ENCODE results near the gene CALM1. TPM values are rescaled to one million over a fixed set of nuclear protein-coding genes. Genes with fewer than 3 reads are reported as not detected.

Gene CALM1
- total and polyA plus RNA-seq, 10 of the 15 experiments (the other 5 are each of a cell fraction or from before 2014, with no cell fraction given): 110 to 729 (median 261) TPM

DNA sequence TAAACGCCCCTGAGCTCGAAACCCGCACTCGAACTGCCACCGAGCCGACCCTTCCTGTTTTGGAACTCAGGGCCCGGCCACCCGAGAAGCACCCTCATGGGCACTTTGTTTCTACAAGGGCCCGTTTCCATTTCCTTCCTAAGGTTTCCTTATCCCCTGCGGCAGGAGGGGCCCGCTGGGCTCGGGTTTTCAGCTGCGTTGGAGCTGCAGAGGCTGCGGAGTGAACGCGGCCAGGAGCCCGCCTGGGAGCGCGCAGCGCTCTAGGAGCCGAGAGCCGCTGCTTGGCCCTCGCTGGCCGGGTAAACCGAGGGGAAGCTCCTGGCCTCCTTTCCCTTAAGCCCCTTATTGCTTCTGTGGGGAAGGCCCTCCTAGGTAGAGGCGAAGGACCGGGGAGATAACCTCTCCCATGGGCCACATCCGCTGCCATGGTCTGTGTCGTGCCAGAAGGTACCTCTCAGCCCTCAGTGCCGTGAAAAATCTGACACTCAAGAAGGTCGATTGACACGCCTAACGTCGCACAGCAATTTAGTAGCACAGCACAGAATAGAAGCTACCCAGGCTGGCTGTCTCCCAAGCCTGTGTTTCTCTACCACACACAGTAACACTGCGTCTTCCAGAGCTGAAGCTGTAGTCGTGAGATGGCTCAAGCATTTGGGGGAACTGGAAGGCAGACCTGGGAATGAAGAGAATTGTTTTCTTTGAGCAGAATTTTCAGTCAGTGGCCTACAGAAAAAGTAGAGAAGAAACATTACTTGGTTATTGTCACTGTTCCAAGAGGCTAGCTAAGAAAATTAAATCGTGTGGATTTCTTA is 12.9 kb upstream of the CALM1 start:
- Histone ChIP-seq H3K4me2 (ENCODE audit: control insufficient read depth, insufficient read depth) (peak overlapping the region; percentile 90), H3K4me1 (ENCODE audit: control insufficient read depth, insufficient read depth, low read length) (peaks cover 7% of the 10 kb centered on the region), H3K4me3 (peak overlapping the region; percentile 68), H3K27ac (ENCODE audit: control insufficient read depth, insufficient read depth) (peak overlapping the region; percentile 98), H3K27me3 (replicated peaks in 1 of 2; ENCODE audit: control insufficient read depth in 2 of 2, insufficient read depth in 2 of 2, low read length in 1 of 2) (no peaks in the 10 kb centered on the region), H2AFZ (ENCODE audit: control insufficient read depth, low read depth, low read length) (peak overlapping the region; percentile 82), H3K9me3 (replicated peaks; ENCODE audit: control insufficient read depth, insufficient read depth, low read length) (no peaks in the 10 kb centered on the region), H3K79me2 (ENCODE audit: control insufficient read depth, insufficient read depth, low read length) (no peaks in the 10 kb centered on the region; the same call in none of the 2 replicates), H4K20me1 (ENCODE audit: control insufficient read depth, insufficient read depth) (no peaks in the 10 kb centered on the region), H3K9ac (ENCODE audit: control insufficient read depth, insufficient read depth, low read length) (peak overlapping the region; percentile 100), H3K36me3 (ENCODE audit: control insufficient read depth in 2 of 2, insufficient read depth in 2 of 2, low read length in 1 of 2) (no peaks in the 10 kb centered on the region)
- SMC1A ChIA-PET (ENCODE audit: uncharacterized antibody, unreplicated experiment): interaction anchor here (0.7 to 2.1 kb wide), 4 partner anchors 12 to 80 kb away, joined by 3 to 9 read pairs (median 6); no protein-coding TSS in a partner anchor
- peak; percentile 9 for ATAC-seq
- in situ Hi-C loops (cut with MboI) (loop anchor here (25.0 kb wide), 1 partner anchor 1128 kb away; the partner anchor contains the start of gene PPP4R3A), intact Hi-C loops (cut with micrococcal nuclease; ENCODE audit: unreplicated experiment) (loop anchor here (1.0 to 5.0 kb wide), 4 partner anchors 12 to 429 kb away; partner anchors contain the start of genes EFCAB11, NRDE2, PSMC1 and TDP1)
- RAD21 ChIA-PET (ENCODE audit: unreplicated experiment): interaction anchor here (1.0 to 1.3 kb wide), 2 partner anchors 12 to 13 kb away, joined by 3 to 4 read pairs; partner anchors contain the start of gene CALM1
- POLR2A ChIA-PET: interaction anchor here (0.6 to 5.8 kb wide), 3 partner anchors 12 to 779 kb away, joined by 3 to 43 read pairs (median 4); partner anchors contain the start of gene CALM1
- 4% methylated on average over 37 of the region's 37 CpGs for WGBS (ENCODE audit: insufficient coverage, insufficient replicate concordance, low lambda C conversion rate, missing lambda C conversion rate)
- peak; percentile 44 for FAIRE-seq
- TSS peak; percentile 98 for BruUV-seq (replicated peaks)
- CTCF ChIA-PET: interaction anchor here (0.6 to 1.4 kb wide), 4 partner anchors 12 to 31 kb away, joined by 3 to 6 read pairs (median 4); partner anchors contain the start of gene CALM1
- DNase-seq (ENCODE audit: low read depth, low spot score): no peak
- TF ChIP-seq, protein P1, sequence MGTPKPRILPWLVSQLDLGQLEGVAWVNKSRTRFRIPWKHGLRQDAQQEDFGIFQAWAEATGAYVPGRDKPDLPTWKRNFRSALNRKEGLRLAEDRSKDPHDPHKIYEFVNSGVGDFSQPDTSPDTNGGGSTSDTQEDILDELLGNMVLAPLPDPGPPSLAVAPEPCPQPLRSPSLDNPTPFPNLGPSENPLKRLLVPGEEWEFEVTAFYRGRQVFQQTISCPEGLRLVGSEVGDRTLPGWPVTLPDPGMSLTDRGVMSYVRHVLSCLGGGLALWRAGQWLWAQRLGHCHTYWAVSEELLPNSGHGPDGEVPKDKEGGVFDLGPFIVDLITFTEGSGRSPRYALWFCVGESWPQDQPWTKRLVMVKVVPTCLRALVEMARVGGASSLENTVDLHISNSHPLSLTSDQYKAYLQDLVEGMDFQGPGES (IDR thresholded peaks at IDR 0.05): no peak
- TF ChIP-seq SRF (IDR thresholded peaks at IDR 0.05; ENCODE audit: low read depth in 2 of 2, low read length in 2 of 2): no peak
- no peak for TF ChIP-seq NR2C2 (IDR thresholded peaks at IDR 0.05; ENCODE audit: borderline replicate concordance, control insufficient read depth, insufficient read length, low read depth)
- no peak for TF ChIP-seq BMI1 (IDR thresholded peaks at IDR 0.05; ENCODE audit: borderline replicate concordance)
- no peak for TF ChIP-seq ESRRA (IDR thresholded peaks at IDR 0.05; ENCODE audit: low read length)
- TF ChIP-seq, protein P2, sequence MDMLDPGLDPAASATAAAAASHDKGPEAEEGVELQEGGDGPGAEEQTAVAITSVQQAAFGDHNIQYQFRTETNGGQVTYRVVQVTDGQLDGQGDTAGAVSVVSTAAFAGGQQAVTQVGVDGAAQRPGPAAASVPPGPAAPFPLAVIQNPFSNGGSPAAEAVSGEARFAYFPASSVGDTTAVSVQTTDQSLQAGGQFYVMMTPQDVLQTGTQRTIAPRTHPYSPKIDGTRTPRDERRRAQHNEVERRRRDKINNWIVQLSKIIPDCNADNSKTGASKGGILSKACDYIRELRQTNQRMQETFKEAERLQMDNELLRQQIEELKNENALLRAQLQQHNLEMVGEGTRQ (IDR thresholded peaks at IDR 0.05; ENCODE audit: borderline replicate concordance, low read depth, low read length): no peak
- no peak for TF ChIP-seq ZNF207 (IDR thresholded peaks at IDR 0.05; ENCODE audit: borderline replicate concordance)
- TF ChIP-seq, protein P3, sequence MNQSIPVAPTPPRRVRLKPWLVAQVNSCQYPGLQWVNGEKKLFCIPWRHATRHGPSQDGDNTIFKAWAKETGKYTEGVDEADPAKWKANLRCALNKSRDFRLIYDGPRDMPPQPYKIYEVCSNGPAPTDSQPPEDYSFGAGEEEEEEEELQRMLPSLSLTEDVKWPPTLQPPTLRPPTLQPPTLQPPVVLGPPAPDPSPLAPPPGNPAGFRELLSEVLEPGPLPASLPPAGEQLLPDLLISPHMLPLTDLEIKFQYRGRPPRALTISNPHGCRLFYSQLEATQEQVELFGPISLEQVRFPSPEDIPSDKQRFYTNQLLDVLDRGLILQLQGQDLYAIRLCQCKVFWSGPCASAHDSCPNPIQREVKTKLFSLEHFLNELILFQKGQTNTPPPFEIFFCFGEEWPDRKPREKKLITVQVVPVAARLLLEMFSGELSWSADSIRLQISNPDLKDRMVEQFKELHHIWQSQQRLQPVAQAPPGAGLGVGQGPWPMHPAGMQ (IDR thresholded peaks at IDR 0.05; ENCODE audit: borderline replicate concordance): no peak
- peak; percentile 9; the same call in 1 of the 2 replicates for TF ChIP-seq TAF1 (IDR thresholded peaks at IDR 0.05; ENCODE audit: borderline replicate concordance, low read depth, low read length)
- TF ChIP-seq KDM1A (IDR thresholded peaks at IDR 0.05; ENCODE audit: borderline replicate concordance): no peak
- TF ChIP-seq, protein P4, sequence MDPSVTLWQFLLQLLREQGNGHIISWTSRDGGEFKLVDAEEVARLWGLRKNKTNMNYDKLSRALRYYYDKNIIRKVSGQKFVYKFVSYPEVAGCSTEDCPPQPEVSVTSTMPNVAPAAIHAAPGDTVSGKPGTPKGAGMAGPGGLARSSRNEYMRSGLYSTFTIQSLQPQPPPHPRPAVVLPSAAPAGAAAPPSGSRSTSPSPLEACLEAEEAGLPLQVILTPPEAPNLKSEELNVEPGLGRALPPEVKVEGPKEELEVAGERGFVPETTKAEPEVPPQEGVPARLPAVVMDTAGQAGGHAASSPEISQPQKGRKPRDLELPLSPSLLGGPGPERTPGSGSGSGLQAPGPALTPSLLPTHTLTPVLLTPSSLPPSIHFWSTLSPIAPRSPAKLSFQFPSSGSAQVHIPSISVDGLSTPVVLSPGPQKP (IDR thresholded peaks at IDR 0.05; ENCODE audit: low read depth, low read length): no peak
- no peak for TF ChIP-seq ATF7 (IDR thresholded peaks at IDR 0.05; ENCODE audit: low read depth)
- TF ChIP-seq, protein P5, sequence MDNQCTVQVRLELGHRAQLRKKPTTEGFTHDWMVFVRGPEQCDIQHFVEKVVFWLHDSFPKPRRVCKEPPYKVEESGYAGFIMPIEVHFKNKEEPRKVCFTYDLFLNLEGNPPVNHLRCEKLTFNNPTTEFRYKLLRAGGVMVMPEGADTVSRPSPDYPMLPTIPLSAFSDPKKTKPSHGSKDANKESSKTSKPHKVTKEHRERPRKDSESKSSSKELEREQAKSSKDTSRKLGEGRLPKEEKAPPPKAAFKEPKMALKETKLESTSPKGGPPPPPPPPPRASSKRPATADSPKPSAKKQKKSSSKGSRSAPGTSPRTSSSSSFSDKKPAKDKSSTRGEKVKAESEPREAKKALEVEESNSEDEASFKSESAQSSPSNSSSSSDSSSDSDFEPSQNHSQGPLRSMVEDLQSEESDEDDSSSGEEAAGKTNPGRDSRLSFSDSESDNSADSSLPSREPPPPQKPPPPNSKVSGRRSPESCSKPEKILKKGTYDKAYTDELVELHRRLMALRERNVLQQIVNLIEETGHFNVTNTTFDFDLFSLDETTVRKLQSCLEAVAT (IDR thresholded peaks at IDR 0.05): peak; percentile 33; the same call in 1 of the 2 replicates
- TF ChIP-seq MTA2 (IDR thresholded peaks at IDR 0.05; ENCODE audit: low read depth): 0 out of 2 replicates have a peak, but pooled peaks have one; percentile 8

Measured in GM12878 (cell line).